HG03025 (cell line): ENCODE data around the gene JMJD4.
"Not testable (repeated sequence)": the region's sequence is repeated elsewhere in the genome, so short reads cannot be mapped to it uniquely, and the experiment has no call there.

Source experiments
- ATAC-seq: cut with Tn5 transposase; IDR thresholded peaks from one replicate; pipeline ENCODE4 v1.9.1; 2021; ENCODE audit warnings: mild to moderate bottlenecking, moderate library complexity; ENCODE audit not compliant: unreplicated experiment, low FRiP score

Gene JMJD4

DNA sequence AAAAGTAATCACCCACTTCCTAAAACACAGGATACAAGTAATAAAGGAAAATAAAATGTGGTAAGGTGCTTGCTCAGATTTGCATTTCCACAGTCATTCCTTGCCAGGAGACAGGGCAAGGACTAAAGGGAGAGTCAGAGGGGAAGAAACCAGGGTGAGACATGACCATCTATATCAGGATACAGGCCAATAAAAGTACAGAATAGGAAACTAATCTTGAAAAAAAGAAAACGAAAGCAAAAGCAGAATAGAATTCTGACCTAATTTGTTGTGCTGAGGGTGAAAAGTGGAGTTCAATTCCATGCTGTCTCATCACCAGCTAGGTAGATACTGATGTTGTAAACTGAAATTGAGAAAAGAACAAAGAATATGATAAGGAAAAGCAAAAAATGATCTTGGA, 27.3 kb downstream of the JMJD4 start:
- no peak for ATAC-seq

DNA sequence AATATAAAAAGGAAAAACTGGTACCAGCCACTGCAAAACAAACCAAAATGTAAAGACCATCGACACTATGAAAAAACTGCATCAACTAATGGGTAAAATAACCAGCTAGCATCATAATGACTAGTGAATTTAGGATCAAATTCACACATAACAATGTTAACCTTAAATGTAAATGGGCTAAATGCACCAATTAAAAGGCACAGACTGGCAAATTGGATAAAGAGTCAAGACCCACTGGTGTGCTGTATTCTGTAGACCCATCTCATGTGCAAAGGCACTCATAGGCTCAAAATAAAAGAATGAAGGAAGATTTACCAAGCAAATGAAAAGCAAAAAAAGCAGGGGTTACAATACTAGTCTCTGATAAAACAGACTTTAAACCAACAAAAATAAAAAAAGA, 33.5 kb downstream of the JMJD4 start:
- ATAC-seq, result not testable (repeated sequence)

DNA sequence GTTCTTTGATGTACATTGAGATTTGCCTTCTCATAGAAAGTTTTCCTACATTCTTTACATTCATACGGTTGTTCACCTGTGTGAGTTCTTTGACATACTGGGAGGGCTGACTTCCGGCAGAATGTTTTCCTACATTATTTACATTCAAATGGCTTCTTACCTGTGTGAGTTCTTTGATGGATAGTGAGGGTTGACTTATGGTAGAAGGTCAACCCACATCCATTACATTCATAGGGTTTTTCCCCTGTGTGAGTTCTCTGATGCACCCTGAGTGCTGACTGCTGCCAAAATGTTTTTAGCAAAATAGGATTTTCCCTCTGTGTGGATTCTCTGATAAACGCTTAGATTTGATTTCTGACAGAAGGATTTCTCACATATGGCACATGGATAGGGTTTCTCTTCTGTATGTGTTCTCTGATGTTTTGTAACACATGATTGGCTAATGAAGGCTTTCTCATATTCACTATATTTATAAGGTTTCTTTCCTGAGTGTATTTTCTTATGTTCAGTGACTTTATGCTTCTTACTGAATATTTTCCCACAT, 37.7 kb downstream of the JMJD4 start:
- no peak for ATAC-seq

DNA sequence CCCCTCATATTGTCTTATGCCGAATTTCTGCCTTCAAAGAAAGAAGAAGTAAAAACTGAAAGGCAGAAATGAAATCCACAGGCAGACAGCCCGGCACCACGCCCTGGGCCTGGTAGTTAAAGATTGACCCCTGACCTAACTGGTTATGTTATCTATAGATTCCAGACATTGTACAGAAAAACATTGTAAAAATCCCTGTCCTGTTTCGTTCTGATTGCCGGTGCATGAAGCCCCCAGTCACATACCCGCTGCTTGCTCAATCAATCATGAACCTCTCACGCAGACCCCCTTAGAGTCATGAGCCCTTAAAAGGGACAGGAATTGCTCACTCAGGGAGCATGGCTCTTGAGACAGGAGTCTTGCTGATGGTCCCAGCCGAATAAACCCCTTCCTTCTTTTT, 49.3 kb downstream of the JMJD4 start:
- ATAC-seq, result no peak
